Progenitor cell of endocrine pancreas (in vitro differentiated cells): ENCODE measurements around the gene APBB2. TPM values are rescaled to one million over a fixed set of nuclear protein-coding genes. Genes with fewer than 3 reads are reported as not detected.

Experiments
- DNase-seq: peaks from one replicate; pipeline ENCODE4 v3.0.0; 2021; ENCODE audit warnings: low spot score; ENCODE audit not compliant: unreplicated experiment
- H3K27ac Mint-ChIP-seq: 2 replicates; pipeline ENCODE4 v1.8.0; 2021; ENCODE audit warnings: mild to moderate bottlenecking, moderate library complexity, mixed read lengths
- H3K27me3 Mint-ChIP-seq: 2 replicates; pipeline ENCODE4 v1.8.0; 2021; ENCODE audit warnings: mixed read lengths
- H3K36me3 Mint-ChIP-seq: 2 replicates; pipeline ENCODE4 v1.8.0; 2022; ENCODE audit warnings: mixed read lengths; ENCODE audit not compliant: insufficient read depth
- H3K4me1 Mint-ChIP-seq: 2 replicates; pipeline ENCODE4 v1.8.0; 2021; ENCODE audit warnings: low read depth, mixed read lengths
- H3K4me3 Mint-ChIP-seq: 2 replicates; pipeline ENCODE4 v1.8.0; 2021; ENCODE audit warnings: low read depth, mild to moderate bottlenecking, moderate library complexity, mixed read lengths
- H3K9me3 Mint-ChIP-seq: 2 replicates; pipeline ENCODE4 v1.8.0; 2021; ENCODE audit warnings: low read depth, mixed read lengths
- CTCF ChIP-seq: fragments of 200-600 bp; sonication (generic); IDR thresholded peaks from one replicate; pipeline ENCODE4 v1.5.0; 2021; ENCODE audit warnings: antibody characterized with exemption, mild to moderate bottlenecking; ENCODE audit not compliant: unreplicated experiment
- total RNA-seq: library from RNA; stranded (reverse); gene quantifications from 2 replicates; pipeline ENCODE4 v1.2.1, GENCODE V29; 2021

The APBB2 gene
- total RNA-seq, 1 donor from 2014 or later = 61.7 TPM

GRCh38 chr4:41216294-41217019 is 2.1 kb upstream of the APBB2 start:
- peak overlapping the region; percentile 98 for H3K27ac Mint-ChIP-seq
- no peaks in the 10 kb centered on the region for H3K9me3 Mint-ChIP-seq
- DNase-seq = peak; percentile 72
- peaks cover 33% of the 10 kb centered on the region for H3K4me1 Mint-ChIP-seq
- peak; percentile 30 for TF ChIP-seq CTCF
- H3K4me3 Mint-ChIP-seq = peak overlapping the region; percentile 85
- peaks cover 3% of the 10 kb centered on the region for H3K27me3 Mint-ChIP-seq
- no peaks in the 10 kb centered on the region for H3K36me3 Mint-ChIP-seq

- Mint-ChIP-seq H3K4me1 (peaks cover 33% of the 10 kb centered on the region), H3K9me3 (no peaks in the 10 kb centered on the region), H3K27ac (peak overlapping the region; percentile 98)
These were observed 1.6 kb upstream of the APBB2 start for GRCh38 chr4:41215969-41216293.

GRCh38 chr4:41215155-41215554 is 813 bp upstream of the APBB2 start:
- no peaks in the 10 kb centered on the region for H3K36me3 Mint-ChIP-seq
- peak overlapping the region; percentile 85 for H3K4me3 Mint-ChIP-seq
- TF ChIP-seq CTCF = no peak
- H3K27ac Mint-ChIP-seq = peak overlapping the region; percentile 77
- peaks cover 3% of the 10 kb centered on the region for H3K27me3 Mint-ChIP-seq
- no peak for DNase-seq
- no peaks in the 10 kb centered on the region for H3K9me3 Mint-ChIP-seq
- peaks cover 33% of the 10 kb centered on the region for H3K4me1 Mint-ChIP-seq

More at GRCh38 chr4:41215969-41216293, 1.6 kb upstream of the APBB2 start:
- H3K4me3 Mint-ChIP-seq = peak overlapping the region; percentile 85
- H3K36me3 Mint-ChIP-seq = no peaks in the 10 kb centered on the region
- DNase-seq = no peak
- peaks cover 3% of the 10 kb centered on the region for H3K27me3 Mint-ChIP-seq
- no peak for TF ChIP-seq CTCF

DNA sequence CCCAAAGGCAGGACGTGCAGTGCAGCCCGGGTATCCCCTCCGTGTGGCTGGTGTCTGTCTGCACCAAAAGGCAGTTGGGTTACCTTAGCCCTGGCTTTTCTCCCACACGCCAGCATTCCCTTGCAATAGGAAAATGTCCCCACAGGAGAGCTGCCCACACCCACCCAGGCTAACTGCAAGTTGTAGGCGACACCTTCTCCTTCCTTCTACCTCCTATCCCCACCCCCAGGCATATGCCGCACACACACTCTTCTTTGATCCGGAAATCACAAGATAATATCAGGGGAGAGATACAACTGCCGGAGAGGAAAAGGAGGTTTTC is 444 bp upstream of the APBB2 start:
- Mint-ChIP-seq H3K9me3 (no peaks in the 10 kb centered on the region), H3K27me3 (peaks cover 3% of the 10 kb centered on the region), H3K4me3 (peak overlapping the region; percentile 85), H3K36me3 (no peaks in the 10 kb centered on the region), H3K4me1 (peaks cover 33% of the 10 kb centered on the region), H3K27ac (peak overlapping the region; percentile 77)
- no peak for DNase-seq
- peak; percentile 2 for TF ChIP-seq CTCF

- Mint-ChIP-seq H3K4me1 (peaks cover 34% of the 10 kb centered on the region), H3K27ac (peak overlapping the region; percentile 82), H3K27me3 (peaks cover 3% of the 10 kb centered on the region), H3K4me3 (peak overlapping the region; percentile 85), H3K9me3 (peaks cover 3% of the 10 kb centered on the region), H3K36me3 (no peaks in the 10 kb centered on the region)
- no peak for TF ChIP-seq CTCF
- DNase-seq = peak; percentile 39
These were observed 662 bp downstream of the APBB2 start for GRCh38 chr4:41213625-41214135.
